ENCODE results near the gene GMPR2.

GMPR2 gene

DNA sequence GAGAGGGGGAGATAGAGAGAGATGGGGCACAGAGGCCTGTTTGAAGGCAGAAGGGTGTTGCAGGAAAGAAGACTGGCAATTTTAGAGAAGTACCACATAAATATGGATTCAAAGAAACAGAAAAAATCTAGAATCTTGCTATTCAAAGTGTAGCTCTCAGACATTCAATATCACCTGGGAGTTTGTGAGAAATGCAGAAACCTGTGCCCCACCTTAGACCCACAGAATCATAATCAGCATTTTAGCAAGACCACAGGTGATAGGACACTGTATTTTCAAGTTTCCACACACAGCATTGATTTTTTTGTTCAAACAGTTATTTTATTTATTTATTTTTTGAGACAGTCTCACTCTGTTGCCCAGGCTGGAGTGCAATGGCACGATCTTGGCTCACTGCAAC, 3.8 kb upstream of the GMPR2 start:
- H3K27me3 ChIP-seq (ENCODE audit: insufficient read depth, poor library complexity, severe bottlenecking), result no peaks in the 10 kb centered on the region
- DNase-seq (ENCODE audit: low read depth in 1 of 2, low spot score in 1 of 2), result no peak

DNA sequence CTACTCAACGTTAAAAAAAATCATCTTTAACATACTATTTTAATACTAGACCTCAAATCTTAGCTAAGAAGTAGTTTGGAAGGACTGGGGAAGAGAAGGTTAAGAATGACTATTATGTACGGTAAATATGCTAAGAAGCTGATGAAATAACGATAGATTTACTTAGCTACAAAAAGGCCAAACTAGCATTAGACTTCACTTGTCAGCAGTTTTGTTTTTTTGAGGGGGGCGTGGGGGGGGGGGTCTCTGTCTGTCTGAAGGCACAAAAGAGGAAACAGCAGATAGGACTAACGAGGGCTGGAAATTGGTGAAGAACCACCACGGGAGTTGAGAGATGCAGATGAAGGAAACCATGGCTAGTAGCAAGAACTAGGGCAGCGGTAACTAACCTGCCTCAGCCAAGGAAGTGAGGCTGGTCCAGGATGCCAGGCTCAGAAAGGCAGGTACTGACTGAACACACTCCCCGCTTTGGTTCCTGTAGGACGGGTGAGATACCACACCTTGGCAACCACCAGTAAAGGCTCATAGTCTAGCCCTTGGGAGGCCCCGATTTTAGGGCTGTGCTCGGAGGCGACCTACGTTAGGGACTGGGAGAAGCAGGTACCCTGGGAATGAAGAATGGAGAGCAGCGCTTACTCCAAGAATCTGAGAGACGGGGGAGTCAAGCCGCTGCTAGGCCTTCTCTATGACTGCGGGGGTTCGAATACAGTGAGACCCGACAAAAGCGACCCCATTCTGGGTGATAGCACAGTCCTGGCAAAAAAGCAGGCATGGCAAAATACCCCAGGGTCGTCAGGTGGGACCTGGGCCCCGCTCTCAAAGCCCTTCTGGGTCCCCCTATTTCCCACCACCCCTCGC, 1.2 kb upstream of the GMPR2 start:
- Histone ChIP-seq H3K27ac (replicated peaks) (peak overlapping the region; percentile 83), H3K27me3 (ENCODE audit: insufficient read depth, poor library complexity, severe bottlenecking) (no peaks in the 10 kb centered on the region), H3K4me3 (replicated peaks; ENCODE audit: insufficient read depth, low read length) (peak overlapping the region; percentile 82)
- peak in 1 of 2 experiments; percentile 12 for DNase-seq (ENCODE audit: low read depth in 1 of 2, low spot score in 1 of 2)
- TF ChIP-seq POLR2AphosphoS5 (IDR thresholded peaks at IDR 0.05; ENCODE audit: low read depth) (no peak), SPI1 (IDR thresholded peaks at IDR 0.05; ENCODE audit: borderline replicate concordance, low read depth) (peak; percentile 25; the same call in 1 of the 2 replicates)
- TF ChIP-seq, protein P1, sequence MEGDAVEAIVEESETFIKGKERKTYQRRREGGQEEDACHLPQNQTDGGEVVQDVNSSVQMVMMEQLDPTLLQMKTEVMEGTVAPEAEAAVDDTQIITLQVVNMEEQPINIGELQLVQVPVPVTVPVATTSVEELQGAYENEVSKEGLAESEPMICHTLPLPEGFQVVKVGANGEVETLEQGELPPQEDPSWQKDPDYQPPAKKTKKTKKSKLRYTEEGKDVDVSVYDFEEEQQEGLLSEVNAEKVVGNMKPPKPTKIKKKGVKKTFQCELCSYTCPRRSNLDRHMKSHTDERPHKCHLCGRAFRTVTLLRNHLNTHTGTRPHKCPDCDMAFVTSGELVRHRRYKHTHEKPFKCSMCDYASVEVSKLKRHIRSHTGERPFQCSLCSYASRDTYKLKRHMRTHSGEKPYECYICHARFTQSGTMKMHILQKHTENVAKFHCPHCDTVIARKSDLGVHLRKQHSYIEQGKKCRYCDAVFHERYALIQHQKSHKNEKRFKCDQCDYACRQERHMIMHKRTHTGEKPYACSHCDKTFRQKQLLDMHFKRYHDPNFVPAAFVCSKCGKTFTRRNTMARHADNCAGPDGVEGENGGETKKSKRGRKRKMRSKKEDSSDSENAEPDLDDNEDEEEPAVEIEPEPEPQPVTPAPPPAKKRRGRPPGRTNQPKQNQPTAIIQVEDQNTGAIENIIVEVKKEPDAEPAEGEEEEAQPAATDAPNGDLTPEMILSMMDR (IDR thresholded peaks at IDR 0.05; ENCODE audit: insufficient read depth, low read length), result no peak
- TF ChIP-seq, protein P2, sequence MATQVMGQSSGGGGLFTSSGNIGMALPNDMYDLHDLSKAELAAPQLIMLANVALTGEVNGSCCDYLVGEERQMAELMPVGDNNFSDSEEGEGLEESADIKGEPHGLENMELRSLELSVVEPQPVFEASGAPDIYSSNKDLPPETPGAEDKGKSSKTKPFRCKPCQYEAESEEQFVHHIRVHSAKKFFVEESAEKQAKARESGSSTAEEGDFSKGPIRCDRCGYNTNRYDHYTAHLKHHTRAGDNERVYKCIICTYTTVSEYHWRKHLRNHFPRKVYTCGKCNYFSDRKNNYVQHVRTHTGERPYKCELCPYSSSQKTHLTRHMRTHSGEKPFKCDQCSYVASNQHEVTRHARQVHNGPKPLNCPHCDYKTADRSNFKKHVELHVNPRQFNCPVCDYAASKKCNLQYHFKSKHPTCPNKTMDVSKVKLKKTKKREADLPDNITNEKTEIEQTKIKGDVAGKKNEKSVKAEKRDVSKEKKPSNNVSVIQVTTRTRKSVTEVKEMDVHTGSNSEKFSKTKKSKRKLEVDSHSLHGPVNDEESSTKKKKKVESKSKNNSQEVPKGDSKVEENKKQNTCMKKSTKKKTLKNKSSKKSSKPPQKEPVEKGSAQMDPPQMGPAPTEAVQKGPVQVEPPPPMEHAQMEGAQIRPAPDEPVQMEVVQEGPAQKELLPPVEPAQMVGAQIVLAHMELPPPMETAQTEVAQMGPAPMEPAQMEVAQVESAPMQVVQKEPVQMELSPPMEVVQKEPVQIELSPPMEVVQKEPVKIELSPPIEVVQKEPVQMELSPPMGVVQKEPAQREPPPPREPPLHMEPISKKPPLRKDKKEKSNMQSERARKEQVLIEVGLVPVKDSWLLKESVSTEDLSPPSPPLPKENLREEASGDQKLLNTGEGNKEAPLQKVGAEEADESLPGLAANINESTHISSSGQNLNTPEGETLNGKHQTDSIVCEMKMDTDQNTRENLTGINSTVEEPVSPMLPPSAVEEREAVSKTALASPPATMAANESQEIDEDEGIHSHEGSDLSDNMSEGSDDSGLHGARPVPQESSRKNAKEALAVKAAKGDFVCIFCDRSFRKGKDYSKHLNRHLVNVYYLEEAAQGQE (IDR thresholded peaks at IDR 0.05; ENCODE audit: insufficient replicate concordance, low read depth), result no peak

More for the DNA sequence above, 3.8 kb upstream of the GMPR2 start:
- TF ChIP-seq GABPA (IDR thresholded peaks at IDR 0.05; ENCODE audit: low read depth), result no peak
- TF ChIP-seq, protein P1 (IDR thresholded peaks at IDR 0.05; ENCODE audit: insufficient read depth, low read length), result no peak
- TF ChIP-seq, protein P2 (IDR thresholded peaks at IDR 0.05; ENCODE audit: insufficient replicate concordance, low read depth), result no peak
- TF ChIP-seq SPI1 (IDR thresholded peaks at IDR 0.05; ENCODE audit: borderline replicate concordance, low read depth), result no peak
- no peak for TF ChIP-seq POLR2AphosphoS5 (IDR thresholded peaks at IDR 0.05; ENCODE audit: low read depth)
- no peak overlapping the region for H3K4me3 ChIP-seq (replicated peaks; ENCODE audit: insufficient read depth, low read length)
- H3K27ac ChIP-seq (replicated peaks), result no peak overlapping the region

DNA sequence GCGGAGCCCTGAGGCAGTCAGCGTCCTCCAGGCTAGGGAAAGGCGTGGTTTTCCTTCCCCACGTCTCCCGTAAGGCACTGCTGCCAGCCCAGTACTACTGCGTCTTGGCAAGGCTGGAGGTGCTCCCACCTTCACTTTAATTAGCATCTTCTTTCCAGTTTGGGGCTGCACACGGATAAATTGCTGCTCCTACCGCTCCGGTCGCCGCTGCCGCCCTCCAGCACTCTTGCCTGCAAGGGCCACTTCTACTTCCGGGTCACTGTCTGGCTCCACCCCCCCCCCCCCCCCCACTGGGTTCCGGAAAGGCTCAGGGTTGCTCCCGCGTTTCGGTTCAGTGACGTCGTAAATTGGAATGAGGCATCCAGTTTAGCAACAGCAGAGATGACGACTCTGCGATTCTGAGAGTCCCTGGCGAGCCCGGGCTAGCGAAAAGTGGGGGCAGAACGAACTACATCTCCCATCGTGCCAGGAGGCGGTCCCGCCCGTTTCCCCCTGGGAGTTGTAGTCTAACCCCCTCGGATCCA, 546 bp upstream of the GMPR2 start, which contains the start of gene NEDD8:
TSS of gene NEDD8 (minus strand) at position 247 of the 524 bp plus-strand sequence. CDS start at position 147, 100 bp downstream.
- Histone ChIP-seq H3K27ac (replicated peaks) (peak within 1 kb of the TSS; percentile 83), H3K27me3 (ENCODE audit: insufficient read depth, poor library complexity, severe bottlenecking) (no peaks in the 10 kb centered on the region), H3K4me3 (replicated peaks; ENCODE audit: insufficient read depth, low read length) (peak within 1 kb of the TSS; percentile 82)
- peak; percentile 95 to 96 for DNase-seq (ENCODE audit: low read depth in 1 of 2, low spot score in 1 of 2)
- no peak for TF ChIP-seq SPI1 (IDR thresholded peaks at IDR 0.05; ENCODE audit: borderline replicate concordance, low read depth)
- TF ChIP-seq GABPA (IDR thresholded peaks at IDR 0.05; ENCODE audit: low read depth), result peak; percentile 88

- H3K27ac ChIP-seq (replicated peaks), result peak overlapping the region; percentile 83
- H3K4me3 ChIP-seq (replicated peaks; ENCODE audit: insufficient read depth, low read length), result peak overlapping the region; percentile 82
- no peak for TF ChIP-seq GABPA (IDR thresholded peaks at IDR 0.05; ENCODE audit: low read depth)
- TF ChIP-seq, protein P1 (IDR thresholded peaks at IDR 0.05; ENCODE audit: insufficient read depth, low read length), result no peak
- TF ChIP-seq, protein P2 (IDR thresholded peaks at IDR 0.05; ENCODE audit: insufficient replicate concordance, low read depth), result no peak
- TF ChIP-seq SPI1 (IDR thresholded peaks at IDR 0.05; ENCODE audit: borderline replicate concordance, low read depth), result no peak
- TF ChIP-seq POLR2AphosphoS5 (IDR thresholded peaks at IDR 0.05; ENCODE audit: low read depth), result no peak
- H3K27me3 ChIP-seq (ENCODE audit: insufficient read depth, poor library complexity, severe bottlenecking), result no peaks in the 10 kb centered on the region
- no peak for DNase-seq (ENCODE audit: low read depth in 1 of 2, low spot score in 1 of 2)
These were observed 773 bp downstream of the GMPR2 start for GRCh38 chr14:24233538-24233866.

Measured in HL-60 (cell line).